Measurements from ENCODE around the gene WDR54.

The WDR54 gene, protein sequence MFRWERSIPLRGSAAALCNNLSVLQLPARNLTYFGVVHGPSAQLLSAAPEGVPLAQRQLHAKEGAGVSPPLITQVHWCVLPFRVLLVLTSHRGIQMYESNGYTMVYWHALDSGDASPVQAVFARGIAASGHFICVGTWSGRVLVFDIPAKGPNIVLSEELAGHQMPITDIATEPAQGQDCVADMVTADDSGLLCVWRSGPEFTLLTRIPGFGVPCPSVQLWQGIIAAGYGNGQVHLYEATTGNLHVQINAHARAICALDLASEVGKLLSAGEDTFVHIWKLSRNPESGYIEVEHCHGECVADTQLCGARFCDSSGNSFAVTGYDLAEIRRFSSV

DNA sequence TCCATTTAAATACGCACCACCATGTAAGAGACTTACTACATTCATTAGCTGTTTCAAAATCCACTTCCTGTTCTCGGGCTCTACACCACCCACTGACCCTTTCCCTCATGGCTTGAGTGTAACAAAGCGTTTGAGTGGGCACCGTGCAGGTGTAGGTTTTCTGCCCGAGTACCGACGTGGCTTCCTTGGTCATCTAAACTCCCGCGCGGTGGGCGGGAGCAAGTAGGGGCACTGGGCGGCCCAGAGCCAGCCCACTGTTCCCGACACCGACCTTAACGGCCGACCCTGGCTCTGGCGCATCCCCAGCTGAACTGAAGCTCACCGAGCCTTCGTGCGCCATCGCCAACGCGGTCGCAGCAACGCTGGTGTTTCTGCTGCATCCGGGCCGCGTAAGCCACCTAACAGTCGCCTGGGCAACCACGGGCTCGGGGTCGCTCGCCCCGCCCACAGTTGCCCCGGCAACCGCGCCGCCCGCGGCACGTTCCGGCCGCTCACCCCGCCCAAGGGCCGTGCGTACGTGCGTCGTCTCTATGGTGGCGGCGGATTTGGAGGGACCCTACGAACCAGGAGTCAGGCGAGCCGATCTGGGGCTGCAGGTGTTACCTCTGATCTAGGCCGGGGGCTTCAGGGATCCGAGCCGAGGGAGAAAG is at the start of gene WDR54, which contains the start of gene C2orf81:
Gene WDR54 (plus strand): TSS at position 510 of the 650 bp plus-strand sequence. CDS start 424 bp downstream, outside the sequence.
Gene C2orf81 (minus strand): TSS at position 399 of the 650 bp plus-strand sequence. CDS start 59 bp downstream, at position 340.
- DNase-seq (ENCODE audit: low read depth in 2 of 2): peak; percentile 88 to 93

DNA sequence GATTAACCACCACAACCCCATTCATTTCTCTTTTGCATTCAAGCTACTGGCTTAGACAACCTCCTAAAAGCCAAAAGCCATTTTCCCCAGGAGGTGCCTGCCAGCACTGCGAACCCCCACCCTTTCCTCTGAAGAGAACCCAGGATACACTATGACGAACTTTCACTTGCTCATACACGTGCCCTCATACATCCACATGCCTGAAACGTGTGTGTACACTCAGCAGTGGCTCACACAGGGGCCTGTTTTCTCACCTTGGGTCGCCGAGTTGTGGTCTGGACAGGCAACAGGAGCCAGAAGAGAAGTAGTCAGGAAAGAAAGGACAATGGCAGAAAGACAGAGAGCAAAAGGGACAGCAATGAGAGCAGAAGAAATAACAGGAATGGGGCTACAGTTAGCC is 48.9 kb upstream of the WDR54 start:
- no peak for DNase-seq (ENCODE audit: low read depth in 2 of 2)

DNA sequence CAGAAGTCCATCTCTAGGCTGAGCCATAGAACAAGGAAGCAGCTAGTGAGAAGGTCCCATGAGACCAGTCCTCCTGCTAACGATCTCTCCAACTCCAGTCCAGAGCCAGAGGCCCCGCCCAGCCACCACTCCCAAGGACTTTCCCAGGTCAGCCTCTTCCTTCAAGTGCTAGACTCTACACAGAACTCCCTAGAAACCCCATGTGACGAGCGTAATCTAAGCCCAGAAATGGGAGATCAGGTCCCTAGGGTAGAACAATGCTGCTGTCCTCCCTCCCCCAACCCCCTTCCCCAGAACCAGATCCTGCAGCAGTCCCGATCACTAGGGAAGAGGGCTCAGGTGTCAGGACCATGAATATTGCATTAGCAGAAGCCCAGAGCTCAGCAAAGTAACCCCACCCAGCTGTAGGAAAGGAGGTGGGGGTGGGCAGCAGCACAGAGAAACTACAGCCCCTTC is 48.3 kb upstream of the WDR54 start:
- no peak for DNase-seq (ENCODE audit: low read depth in 2 of 2)

DNA sequence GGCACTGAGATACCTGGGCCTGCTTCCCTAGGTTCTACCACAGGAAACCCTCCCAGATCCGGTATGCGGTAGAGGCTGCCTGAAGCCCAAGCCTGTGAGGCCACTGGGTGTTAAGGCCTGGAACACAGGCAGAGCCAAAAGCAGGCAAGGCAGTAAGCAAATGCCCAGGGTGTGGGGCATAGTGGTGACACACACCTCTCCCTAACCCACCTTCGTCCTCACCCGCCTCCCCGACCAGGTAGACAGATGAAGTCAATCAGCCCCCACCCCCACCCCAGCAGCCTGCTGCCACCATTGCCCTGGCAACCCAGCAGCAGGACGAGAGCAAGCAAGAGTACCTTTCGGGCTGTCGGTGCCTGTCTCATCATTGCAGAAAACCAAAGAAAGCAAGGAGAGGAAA is 47.5 kb upstream of the WDR54 start:
- DNase-seq (ENCODE audit: low read depth in 2 of 2): no peak

DNA sequence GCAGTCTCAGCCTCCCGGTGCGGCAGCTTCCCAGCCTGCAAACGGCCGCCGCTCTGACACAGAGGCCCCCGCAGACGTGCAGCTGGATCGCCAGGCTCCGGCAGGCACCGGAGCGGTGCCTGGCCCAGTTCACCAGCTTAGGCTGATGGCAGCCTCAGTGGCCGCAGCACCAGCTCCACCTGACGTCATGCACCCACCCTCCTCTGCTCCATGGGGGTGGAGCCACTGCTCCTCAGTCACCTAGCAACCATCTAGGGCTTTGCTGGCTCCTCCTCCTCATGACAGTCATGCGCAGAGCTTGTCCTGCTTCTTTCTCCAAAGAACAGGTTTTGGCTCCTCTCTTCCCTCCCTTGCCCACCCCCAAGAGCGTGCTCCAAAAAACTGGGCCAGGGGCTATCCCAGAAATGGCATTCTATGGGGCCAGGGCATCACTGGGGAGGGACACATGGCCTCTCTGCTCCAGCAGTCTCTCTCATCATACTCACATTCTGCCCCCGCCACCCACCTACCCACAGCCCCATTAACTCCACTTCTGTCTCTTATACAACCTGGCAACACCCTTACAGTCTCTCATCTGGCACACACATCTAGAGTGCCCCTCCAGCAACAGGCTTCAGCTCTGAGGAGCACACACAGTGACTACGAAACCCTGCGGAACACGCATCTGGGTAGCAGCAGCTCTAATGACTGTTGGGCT is 46.9 kb upstream of the WDR54 start:
- no peak for DNase-seq (ENCODE audit: low read depth in 2 of 2)

DNA sequence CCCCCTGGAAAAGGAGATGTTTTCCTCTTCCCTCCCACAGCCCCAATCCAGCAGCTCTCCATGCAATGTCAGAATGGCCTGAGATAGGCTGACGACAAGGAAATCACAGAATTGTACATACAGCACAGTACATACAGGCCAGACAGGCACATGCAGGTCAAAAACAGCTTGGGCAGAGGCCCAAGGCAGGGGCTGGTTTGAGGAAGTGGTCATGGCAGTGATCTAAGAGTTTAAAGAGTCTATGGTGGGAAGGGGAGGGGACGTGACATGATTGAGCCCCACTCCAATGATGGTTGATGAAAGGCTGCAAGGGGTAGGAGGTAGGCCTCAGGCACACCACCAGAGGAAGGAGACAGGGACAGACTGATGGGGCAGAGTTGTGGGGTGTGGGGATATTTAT is 45.7 kb upstream of the WDR54 start:
- no peak for DNase-seq (ENCODE audit: low read depth in 2 of 2)

DNA sequence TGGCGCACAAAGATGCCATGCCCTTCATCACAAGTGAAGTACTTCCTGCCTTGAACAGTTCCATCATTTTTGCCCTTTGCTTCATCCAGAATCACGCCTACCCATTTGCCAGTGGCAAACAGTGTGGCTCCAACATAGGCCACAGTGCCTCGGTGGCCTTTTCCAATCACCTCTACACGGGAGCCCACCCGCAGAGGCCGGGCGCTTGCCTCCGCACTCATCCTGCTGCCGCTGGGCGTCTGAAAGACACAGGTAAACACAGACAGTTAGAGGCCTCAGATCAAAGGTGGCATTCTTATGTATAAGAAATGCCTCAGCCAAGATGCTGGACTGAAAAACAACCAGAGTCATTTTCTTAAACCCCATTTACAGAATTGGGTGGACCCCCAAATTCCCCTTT is 43.5 kb upstream of the WDR54 start:
- DNase-seq (ENCODE audit: low read depth in 2 of 2): no peak

DNA sequence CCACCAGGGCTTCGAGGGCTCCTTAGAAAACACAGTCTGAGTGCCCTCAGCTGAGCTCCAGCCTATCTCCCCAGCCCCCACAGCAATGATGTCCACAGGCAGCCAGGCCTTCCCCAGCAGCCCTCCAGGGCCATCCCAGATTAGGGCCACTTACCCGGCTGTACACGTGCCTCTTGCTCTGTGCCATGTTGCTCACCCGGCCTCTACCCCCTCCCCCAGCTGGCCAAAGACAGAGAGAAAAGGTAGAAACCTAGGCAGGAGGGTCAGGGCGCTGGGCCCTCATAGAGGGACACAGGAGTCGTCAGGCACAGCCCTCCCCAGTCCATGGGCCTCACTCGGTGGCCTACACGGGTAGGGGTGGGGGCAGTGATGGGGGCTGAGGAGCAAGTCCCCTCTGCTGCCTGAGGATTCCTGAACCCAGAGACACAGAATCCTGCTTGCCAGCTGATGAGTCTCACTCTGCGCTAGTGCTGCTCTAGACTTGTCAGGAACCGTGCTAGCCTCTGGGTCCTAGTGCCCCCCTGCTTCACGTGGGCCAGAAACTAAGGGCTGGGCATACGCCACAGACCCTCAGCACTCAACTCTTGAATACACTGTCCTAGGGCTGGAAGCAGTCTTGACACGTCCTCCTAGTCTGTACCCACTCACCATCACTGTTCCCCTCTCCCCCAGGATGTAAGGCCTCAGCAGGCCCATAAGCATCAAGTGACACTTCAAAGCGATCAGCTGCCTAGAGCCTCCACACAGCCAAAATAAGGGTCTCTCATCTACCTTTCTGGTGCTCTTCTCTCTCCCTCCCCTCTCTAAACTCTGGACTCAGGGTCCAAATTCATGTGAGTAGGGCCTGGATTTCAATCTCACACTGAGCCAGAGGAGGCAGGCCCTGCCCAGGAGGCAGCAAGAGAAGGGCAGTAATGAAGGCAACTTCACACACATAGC is 41.4 kb upstream of the WDR54 start, which contains the start of gene DCTN1:
Gene DCTN1 (minus strand): TSS at position 461 of the 939 bp plus-strand sequence. CDS start 274 bp downstream, at position 187.
- DNase-seq (ENCODE audit: low read depth in 2 of 2): no peak

DNA sequence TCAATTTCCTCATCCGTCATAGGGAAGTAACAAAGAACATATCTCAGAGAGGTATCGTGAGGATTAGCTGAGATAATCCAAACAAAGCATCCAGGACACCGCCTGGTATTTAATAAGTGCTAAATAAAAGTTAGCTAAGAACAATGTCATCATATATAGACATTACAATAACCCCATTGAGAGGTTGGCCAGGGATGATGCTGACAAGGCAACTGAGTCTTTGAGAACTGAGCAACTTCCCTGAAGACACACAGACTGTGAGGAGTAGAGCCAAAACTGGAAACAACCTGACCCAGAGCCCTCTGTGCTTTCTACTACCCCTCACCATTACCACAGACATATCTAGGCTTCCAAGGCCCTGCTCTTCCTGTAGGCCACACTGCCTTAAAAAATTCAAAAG is 39.8 kb upstream of the WDR54 start:
- no peak for DNase-seq (ENCODE audit: low read depth in 2 of 2)

DNA sequence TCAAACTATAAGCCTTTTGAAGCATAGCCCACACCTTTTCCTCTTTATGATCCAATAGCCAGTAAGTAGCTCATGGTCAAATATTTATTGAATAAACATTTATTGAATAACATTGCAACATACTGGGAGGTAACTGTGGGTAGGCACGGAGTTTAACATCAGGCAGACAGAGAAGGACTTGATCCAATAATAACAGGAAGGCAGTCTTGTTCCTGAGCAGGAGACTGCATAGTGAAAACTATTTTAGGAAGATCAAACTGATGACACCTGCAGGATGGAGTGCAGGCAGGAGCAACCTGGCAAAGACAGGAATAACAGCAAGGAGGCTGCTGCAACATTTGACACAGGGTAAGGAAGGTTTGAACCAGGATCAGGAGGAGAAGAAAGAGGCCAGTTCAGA is 38.3 kb upstream of the WDR54 start:
- DNase-seq (ENCODE audit: low read depth in 2 of 2): no peak

DNA sequence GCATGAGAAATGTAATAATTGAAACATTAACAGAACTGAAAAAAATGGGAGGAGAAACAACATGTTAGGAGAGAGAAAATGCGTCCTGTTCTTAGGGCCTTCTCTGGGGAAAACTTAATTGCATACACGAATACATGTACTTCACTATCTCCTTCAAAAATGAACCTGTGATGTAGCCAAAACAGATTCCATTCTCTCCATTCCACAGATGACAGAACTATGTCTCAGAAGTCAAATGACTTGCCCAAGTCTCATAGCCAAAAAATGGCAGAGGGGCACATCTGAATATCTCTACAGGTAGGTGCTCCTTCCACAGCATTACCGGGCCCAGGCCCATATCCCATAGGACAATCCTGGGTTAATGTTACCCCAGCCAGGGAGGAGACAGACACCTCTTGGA is 37.5 kb upstream of the WDR54 start:
- no peak for DNase-seq (ENCODE audit: low read depth in 2 of 2)

DNA sequence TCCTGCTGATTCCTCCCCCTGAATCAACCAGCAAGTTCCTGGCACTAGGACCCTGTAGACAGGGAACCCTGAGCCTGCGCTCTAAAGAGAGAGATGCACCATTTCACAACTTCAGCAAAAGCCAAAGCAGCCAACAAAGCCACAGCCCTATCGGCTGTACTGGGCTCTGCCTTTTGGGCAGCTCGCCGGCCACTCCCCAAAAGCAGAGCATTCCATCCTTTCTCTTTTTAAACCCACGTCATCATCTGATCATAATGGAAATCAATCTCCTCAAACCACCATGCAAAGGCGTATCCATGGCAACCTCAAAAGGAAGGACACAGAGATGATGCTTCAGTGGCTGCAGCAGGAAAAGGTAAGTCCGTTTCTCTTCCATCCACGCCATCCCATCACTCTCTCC is 36.1 kb upstream of the WDR54 start:
- DNase-seq (ENCODE audit: low read depth in 2 of 2): no peak

DNA sequence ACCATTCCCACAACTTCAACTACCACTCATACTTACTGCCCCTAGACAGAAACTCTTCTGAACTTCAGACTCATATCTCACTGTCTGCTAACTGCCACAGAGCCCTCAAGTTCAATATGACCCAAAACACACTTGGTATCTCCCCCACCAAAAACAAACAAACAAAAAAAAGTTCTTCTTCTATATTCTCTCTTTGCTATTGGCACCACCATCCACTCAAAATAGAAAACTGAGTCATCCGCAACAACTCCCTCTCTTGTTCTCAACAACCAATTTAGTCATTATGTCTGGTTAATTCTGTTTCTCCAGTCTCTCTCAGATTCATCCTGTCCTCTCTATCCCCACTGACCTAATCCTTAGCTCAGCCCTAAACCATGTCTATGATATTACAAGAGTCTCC is 34.2 kb upstream of the WDR54 start:
- no peak for DNase-seq (ENCODE audit: low read depth in 2 of 2)

DNA sequence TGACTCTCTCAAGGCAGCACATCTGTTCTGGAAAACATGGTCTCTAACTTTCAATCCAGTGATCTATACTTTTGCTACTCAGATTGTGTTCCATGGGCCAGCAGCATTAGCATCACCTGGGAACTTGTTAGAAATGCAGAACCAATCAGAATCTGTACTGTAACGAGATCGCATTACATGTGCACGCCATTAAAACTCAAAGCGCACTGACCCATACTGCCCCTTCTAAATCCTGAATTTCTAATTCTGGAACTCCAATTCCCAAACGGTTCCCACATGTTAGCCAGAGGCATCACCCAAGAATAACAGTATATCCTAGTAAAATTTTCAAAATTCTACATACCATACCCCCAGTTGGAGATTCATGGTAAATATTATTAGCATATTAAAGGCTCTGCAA is 30.9 kb upstream of the WDR54 start:
- no peak for DNase-seq (ENCODE audit: low read depth in 2 of 2)

DNA sequence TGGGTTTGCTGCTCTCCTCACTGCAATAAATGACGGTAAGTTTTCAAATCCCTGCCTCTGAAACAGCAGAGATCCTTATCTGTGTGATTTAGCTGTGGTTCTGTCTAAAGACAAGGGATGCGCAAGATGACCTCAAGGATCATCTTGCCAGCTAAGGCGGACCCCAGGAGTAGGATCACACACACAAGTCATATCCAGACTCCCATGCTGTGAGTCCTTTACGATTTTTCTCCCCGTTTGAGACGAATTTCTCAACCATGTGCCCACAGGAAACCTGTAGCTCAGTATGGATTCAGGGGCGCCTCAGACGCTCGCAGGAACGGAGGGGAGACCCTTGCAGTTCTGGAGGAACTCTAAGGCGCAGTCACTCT is 30.3 kb upstream of the WDR54 start:
- no peak for DNase-seq (ENCODE audit: low read depth in 2 of 2)

DNA sequence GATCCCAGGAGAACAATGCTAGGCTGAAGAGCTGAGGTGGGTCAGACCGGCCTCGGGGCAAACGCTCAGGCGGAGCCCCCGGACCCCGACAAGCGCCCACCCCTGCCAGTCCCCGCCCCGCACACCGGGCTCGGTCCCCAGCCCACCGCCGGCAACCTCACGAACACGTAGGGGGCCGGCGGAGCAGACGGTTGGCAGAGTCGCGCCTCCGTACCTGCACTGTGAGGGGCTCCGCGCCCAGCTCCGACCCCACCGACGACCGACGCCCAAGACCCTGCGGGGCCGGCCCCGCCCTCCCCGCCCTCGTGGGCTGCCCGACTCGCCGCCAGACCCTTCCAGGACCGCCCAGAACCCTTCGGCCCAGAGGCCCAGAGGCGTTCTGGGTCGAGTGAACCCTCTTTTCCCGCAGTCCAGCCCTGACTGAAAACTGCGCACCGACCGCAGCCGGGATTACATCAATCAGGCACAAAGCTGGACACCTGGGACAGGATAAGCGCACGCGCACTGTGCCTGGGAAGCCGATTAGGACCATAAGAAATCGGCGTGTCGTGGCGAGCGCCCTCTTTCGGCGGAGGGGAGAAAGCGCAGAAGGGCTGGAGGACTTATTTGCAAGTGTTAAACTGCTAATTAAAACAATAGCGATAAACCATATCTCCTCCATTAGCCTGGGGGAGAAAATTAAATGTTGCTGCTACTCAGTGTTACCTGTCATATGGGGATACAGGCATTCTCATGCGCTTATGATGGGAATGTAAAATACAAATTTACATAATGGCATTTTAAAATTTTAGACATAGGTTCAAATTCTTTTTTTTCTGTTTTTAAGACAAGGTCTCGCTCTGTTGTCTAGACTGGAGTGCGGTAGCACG is 29.7 kb upstream of the WDR54 start:
- peak; percentile 92 to 94 for DNase-seq (ENCODE audit: low read depth in 2 of 2)

DNA sequence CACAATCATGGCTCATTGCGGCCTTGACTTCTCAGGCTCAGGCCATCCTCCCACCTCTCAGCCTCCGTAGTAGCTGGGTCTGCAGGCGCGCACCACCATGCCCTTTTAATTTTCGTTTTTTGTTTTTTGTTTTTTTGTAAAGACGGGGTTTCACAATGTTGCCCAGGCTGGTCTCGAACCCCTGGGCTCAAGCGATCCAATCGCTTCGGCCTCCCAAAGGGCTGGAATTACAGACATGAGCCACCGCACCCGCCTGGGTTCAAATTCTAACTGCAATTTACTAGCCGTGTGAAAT is 29.1 kb upstream of the WDR54 start:
- no peak for DNase-seq (ENCODE audit: low read depth in 2 of 2)

DNA sequence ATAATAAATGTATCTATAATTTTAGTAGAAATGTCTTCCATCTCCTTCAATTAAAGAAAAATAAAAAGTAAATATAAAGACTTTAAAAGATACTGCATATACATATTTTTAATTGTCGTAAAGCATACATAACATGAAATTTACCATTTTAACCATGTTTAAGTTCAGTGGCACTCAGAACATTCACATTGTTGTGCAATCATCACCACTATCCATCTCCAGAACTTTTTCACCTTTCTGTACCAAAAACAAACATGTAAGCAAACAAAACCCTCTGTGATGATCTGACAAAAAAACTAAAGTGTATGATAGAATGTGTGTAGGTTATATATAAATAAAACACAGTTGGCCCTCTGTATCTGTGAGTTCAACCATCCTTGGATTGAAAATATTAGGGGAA is 28.0 kb upstream of the WDR54 start:
- no peak for DNase-seq (ENCODE audit: low read depth in 2 of 2)

DNA sequence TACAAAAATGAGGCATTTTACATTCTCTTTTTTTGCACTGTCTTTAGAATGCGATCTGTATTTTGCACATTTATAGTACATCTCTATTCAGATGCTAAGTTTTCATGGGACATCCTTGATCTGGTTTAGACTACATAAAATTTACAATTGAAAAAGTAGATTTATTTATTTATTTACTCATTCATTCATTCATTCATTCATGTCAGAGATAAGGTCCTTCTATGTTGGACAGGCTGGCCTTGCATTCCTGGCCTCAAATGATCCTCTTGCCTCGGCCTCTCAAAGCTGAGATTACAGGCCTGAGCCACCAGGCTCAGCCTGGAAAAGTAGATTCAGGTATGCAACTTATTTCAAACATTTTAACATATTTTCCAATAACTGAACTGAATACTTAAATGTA is 25.4 kb upstream of the WDR54 start:
- no peak for DNase-seq (ENCODE audit: low read depth in 2 of 2)

DNA sequence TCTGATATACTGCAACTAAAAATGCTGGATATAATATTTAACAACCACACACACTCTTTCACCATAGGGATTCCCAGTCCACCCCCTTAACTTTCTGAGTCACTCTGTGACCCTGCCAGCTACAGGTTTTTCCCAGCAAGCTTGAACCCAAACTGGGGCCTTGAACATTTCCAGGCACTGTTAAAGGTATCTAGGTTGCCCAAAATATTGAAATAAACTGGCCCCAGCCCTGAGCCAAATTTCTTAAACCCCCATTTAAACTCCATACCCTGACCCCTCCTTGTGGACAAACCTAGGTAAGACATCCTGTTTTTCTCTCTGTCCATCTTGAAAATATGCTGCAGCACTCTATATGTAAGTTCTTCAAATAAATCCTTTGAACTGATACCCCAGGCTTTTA is 21.7 kb upstream of the WDR54 start:
- no peak for DNase-seq (ENCODE audit: low read depth in 2 of 2)

DNA sequence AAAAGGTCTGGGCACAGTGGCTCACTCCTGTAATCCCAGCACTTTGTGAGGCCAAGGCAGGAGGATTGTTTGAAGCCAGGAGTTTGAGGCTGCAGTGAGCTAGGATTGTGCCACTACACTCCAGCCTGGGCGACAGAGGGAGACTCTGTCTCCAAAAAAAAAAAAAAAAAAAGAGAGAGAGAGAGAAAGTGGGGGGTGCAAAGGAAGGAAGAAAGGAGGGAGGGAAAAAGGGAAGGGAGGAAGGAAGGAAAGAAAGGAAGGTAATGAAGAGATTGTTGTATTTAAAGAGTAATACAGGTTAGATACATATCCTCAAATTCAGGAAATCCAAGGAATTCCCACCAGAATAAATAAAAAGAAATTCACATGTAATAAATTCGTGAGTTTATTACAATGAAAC is 19.6 kb upstream of the WDR54 start:
- no peak for DNase-seq (ENCODE audit: low read depth in 2 of 2)
